Ishikawa (cell line): ENCODE data around the gene SLC30A4.

Experiments
- EGR1 ChIP-seq: IDR thresholded peaks from 2 replicates; pipeline ENCODE4 v1.6.1; 2012
- EP300 ChIP-seq: IDR thresholded peaks from 2 replicates; pipeline ENCODE4 v1.6.1; 2012; ENCODE audit warnings: borderline replicate concordance
- FOXM1 ChIP-seq: IDR thresholded peaks from 2 replicates; pipeline ENCODE4 v1.6.1; 2012; ENCODE audit warnings: low read depth, borderline replicate concordance
- RAD21 ChIP-seq: IDR thresholded peaks from 2 replicates; pipeline ENCODE4 v1.6.1; 2012; ENCODE audit warnings: low read depth
- TAF1 ChIP-seq: IDR thresholded peaks from 2 replicates; pipeline ENCODE4 v1.6.1; 2012; ENCODE audit warnings: low read depth, mild to moderate bottlenecking
- TF ChIP-seq, protein P1 (sequence below): IDR thresholded peaks from 2 replicates; pipeline ENCODE4 v1.6.1; 2012

- TF ChIP-seq EP300 (no peak), TAF1 (no peak), FOXM1 (no peak), EGR1 (no peak), RAD21 (no peak)
- TF ChIP-seq, protein P1, sequence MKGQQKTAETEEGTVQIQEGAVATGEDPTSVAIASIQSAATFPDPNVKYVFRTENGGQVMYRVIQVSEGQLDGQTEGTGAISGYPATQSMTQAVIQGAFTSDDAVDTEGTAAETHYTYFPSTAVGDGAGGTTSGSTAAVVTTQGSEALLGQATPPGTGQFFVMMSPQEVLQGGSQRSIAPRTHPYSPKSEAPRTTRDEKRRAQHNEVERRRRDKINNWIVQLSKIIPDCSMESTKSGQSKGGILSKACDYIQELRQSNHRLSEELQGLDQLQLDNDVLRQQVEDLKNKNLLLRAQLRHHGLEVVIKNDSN: no peak
These were observed 47.8 kb downstream of the SLC30A4 start for GRCh38 chr15:45474799-45475198.
